Right hindlimb (tissue), 1 donor: ENCODE measurements around the gene ZBTB7C.

Source experiments
- DNase-seq: peaks from one replicate; pipeline ENCODE4 v3.0.0-alpha.2; 2018

ZBTB7C gene

GRCh38 chr18:47978141-47978540 is 431.0 kb downstream of the ZBTB7C start:
- DNase-seq = no peak
